ENCODE measurements around the gene MATN3. TPM values are rescaled to one million over a fixed set of nuclear protein-coding genes. Genes with fewer than 3 reads are reported as not detected.

The MATN3 gene
- total and polyA plus RNA-seq, 2 of the 13 experiments (the other 11 are each of a cell fraction or from before 2014, with no cell fraction given), result 36.1 to 208 TPM

DNA sequence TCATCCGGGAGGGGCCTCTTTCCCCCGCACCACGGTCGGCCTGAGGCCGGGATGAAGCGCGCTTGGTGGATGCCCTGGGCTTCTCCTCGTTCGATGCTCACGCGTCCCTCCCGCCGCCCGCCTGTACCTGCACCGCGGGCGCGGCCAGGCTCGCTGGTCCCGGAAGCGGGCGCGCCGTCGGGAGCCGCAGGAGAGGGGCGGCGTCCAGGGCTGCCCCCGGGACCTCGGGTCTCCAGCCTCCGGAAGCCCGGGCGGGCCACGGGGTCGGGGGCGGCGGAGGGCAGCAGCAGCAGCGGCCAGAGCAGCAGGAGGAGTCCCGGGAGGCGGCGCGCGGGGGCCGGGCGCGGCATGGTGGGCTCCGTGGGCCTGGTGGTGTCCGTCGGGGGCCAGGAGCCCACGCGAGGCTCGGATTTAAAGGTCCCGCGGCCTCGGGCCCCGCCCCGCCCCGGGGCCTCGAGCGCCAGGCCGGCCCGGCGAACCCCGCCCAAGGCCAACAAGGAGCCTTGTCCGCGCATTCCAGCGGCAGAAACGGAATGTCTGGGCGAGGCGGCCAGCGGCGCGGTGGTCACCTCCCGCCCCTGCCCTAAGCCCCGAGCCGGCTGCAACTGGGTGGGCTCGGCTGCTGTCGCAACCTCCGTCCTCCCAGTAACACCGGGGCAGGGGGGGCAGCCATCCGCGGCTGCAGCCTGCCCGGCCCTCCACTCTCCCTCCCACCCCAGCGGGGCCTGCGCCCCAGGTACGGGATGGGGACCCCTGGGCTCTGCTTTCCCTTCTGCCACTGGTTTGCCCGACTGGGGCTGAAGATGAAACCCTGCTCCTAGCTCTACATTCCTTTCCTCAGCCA, at the start of gene MATN3 (continued):
- TF ChIP-seq, protein P1, sequence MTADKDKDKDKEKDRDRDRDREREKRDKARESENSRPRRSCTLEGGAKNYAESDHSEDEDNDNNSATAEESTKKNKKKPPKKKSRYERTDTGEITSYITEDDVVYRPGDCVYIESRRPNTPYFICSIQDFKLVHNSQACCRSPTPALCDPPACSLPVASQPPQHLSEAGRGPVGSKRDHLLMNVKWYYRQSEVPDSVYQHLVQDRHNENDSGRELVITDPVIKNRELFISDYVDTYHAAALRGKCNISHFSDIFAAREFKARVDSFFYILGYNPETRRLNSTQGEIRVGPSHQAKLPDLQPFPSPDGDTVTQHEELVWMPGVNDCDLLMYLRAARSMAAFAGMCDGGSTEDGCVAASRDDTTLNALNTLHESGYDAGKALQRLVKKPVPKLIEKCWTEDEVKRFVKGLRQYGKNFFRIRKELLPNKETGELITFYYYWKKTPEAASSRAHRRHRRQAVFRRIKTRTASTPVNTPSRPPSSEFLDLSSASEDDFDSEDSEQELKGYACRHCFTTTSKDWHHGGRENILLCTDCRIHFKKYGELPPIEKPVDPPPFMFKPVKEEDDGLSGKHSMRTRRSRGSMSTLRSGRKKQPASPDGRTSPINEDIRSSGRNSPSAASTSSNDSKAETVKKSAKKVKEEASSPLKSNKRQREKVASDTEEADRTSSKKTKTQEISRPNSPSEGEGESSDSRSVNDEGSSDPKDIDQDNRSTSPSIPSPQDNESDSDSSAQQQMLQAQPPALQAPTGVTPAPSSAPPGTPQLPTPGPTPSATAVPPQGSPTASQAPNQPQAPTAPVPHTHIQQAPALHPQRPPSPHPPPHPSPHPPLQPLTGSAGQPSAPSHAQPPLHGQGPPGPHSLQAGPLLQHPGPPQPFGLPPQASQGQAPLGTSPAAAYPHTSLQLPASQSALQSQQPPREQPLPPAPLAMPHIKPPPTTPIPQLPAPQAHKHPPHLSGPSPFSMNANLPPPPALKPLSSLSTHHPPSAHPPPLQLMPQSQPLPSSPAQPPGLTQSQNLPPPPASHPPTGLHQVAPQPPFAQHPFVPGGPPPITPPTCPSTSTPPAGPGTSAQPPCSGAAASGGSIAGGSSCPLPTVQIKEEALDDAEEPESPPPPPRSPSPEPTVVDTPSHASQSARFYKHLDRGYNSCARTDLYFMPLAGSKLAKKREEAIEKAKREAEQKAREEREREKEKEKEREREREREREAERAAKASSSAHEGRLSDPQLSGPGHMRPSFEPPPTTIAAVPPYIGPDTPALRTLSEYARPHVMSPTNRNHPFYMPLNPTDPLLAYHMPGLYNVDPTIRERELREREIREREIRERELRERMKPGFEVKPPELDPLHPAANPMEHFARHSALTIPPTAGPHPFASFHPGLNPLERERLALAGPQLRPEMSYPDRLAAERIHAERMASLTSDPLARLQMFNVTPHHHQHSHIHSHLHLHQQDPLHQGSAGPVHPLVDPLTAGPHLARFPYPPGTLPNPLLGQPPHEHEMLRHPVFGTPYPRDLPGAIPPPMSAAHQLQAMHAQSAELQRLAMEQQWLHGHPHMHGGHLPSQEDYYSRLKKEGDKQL (CRISPR knock-in tag; IDR thresholded peaks at IDR 0.05; ENCODE audit: low read depth), result no peak
- TF ChIP-seq ZNF30 (CRISPR knock-in tag; IDR thresholded peaks at IDR 0.05) (no peak), ZMYM3 (CRISPR knock-in tag; IDR thresholded peaks at IDR 0.05) (peak; percentile 36; the same call in 1 of the 2 replicates), SKI (IDR thresholded peaks at IDR 0.05; ENCODE audit: partially characterized antibody) (no peak), ZFY (CRISPR knock-in tag; IDR thresholded peaks at IDR 0.05) (peak; percentile 82), ZNF570 (CRISPR knock-in tag; IDR thresholded peaks at IDR 0.05; ENCODE audit: borderline replicate concordance) (0 out of 2 replicates have a peak, but pooled peaks have one; percentile 5), ZNF572 (CRISPR knock-in tag; IDR thresholded peaks at IDR 0.05) (0 out of 2 replicates have a peak, but pooled peaks have one; percentile 6), XRCC5 (optimal IDR thresholded peaks at IDR 0.05; ENCODE audit: low read length) (peak; percentile 10), ZNF34 (CRISPR knock-in tag; IDR thresholded peaks at IDR 0.05; ENCODE audit: borderline replicate concordance) (peak; percentile 66; the same call in 1 of the 2 replicates), ZNF790 (CRISPR knock-in tag; IDR thresholded peaks at IDR 0.05; ENCODE audit: borderline replicate concordance) (0 out of 2 replicates have a peak, but pooled peaks have one; percentile 21), TARDBP (CRISPR knock-in tag; IDR thresholded peaks at IDR 0.05) (peak; percentile 15; the same call in 1 of the 2 replicates), NR2F2 (IDR thresholded peaks at IDR 0.05; ENCODE audit: borderline replicate concordance, low read depth) (peak; percentile 16; the same call in 1 of the 2 replicates), ZBTB34 (CRISPR knock-in tag; IDR thresholded peaks at IDR 0.05) (peak; percentile 38; the same call in 1 of the 2 replicates), MTF2 (CRISPR knock-in tag; IDR thresholded peaks at IDR 0.05; ENCODE audit: borderline replicate concordance) (peak; percentile 33; the same call in 1 of the 2 replicates), POLR2AphosphoS5 (IDR thresholded peaks at IDR 0.05; ENCODE audit: low read depth, low read length) (peak; percentile 17; the same call in 1 of the 2 replicates), ZNF224 (CRISPR knock-in tag; IDR thresholded peaks at IDR 0.05) (0 out of 2 replicates have a peak, but pooled peaks have one; percentile 66), HNRNPL (IDR thresholded peaks at IDR 0.05; ENCODE audit: low read depth, low read length) (0 out of 2 replicates have a peak, but pooled peaks have one; percentile 20)
- TF ChIP-seq, protein P2, sequence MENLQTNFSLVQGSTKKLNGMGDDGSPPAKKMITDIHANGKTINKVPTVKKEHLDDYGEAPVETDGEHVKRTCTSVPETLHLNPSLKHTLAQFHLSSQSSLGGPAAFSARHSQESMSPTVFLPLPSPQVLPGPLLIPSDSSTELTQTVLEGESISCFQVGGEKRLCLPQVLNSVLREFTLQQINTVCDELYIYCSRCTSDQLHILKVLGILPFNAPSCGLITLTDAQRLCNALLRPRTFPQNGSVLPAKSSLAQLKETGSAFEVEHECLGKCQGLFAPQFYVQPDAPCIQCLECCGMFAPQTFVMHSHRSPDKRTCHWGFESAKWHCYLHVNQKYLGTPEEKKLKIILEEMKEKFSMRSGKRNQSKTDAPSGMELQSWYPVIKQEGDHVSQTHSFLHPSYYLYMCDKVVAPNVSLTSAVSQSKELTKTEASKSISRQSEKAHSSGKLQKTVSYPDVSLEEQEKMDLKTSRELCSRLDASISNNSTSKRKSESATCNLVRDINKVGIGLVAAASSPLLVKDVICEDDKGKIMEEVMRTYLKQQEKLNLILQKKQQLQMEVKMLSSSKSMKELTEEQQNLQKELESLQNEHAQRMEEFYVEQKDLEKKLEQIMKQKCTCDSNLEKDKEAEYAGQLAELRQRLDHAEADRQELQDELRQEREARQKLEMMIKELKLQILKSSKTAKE (CRISPR knock-in tag; IDR thresholded peaks at IDR 0.05; ENCODE audit: borderline replicate concordance), result 0 out of 2 replicates have a peak, but pooled peaks have one; percentile 23
- TF ChIP-seq, protein P3, sequence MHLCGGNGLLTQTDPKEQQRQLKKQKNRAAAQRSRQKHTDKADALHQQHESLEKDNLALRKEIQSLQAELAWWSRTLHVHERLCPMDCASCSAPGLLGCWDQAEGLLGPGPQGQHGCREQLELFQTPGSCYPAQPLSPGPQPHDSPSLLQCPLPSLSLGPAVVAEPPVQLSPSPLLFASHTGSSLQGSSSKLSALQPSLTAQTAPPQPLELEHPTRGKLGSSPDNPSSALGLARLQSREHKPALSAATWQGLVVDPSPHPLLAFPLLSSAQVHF (CRISPR knock-in tag; IDR thresholded peaks at IDR 0.05), result peak; percentile 87

All from HepG2 (cell line).